KBM-7 (cell line): ENCODE results near the gene COA8.

Experiments used
- DNase-seq: peaks from one replicate; pipeline ENCODE4 v3.0.0-alpha.2; 2015
- in situ Hi-C: fragments of 300-500 bp; cut with MboI; formaldehyde crosslinking; loops from 2 replicates; pipeline ENCODE4 v1.14.3; 2020; ENCODE audit warnings: low sequenced_read_pairs, low pct_unique_long_range_greater_than_20kb, mixed read lengths

The COA8 gene

GRCh38 chr14:103545915-103546651 lies 16.7 kb upstream of the COA8 start:
- in situ Hi-C loops, result no loop called here
- no peak for DNase-seq

DNA sequence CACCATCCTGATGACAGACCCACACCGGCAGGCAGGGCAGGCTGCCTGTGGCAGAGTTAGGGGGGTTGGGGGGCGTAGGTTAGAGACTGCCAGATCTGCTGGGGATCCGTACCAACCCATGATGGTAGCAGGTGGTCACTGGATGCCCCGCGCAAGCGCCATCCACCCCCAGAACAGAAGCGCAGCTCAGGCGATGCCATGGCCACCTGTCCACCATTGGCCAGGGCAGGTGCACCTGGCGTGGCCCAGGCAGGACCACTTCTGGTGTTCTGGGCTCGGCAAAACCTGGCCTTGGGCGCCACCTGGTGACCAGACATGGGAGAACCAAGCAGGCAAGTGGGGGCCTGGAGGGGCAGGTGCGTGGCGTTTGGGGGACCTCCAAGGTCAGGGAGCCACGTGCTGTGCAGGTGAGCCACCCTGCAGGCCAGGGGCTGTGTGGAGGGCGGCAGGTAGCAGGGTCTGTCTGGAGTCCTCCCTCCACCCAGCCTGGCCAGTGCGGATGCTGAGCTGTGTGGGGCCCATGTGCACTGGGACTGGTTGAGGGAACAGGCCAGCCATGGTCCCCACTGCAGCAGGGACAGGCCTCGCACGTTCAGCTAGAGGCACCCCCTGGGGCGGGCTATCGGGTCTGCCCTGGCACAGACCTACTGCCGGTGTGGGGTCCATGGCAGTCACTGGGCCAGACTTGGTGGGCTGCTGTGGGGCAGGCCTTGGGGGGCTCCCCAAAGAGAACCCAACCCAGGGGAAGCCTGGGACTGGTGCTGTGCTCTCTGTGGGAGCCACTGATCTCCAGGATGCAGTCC lies 15.9 kb upstream of the COA8 start:
- peak; percentile 62 for DNase-seq
- in situ Hi-C loops, result no loop called here

DNA sequence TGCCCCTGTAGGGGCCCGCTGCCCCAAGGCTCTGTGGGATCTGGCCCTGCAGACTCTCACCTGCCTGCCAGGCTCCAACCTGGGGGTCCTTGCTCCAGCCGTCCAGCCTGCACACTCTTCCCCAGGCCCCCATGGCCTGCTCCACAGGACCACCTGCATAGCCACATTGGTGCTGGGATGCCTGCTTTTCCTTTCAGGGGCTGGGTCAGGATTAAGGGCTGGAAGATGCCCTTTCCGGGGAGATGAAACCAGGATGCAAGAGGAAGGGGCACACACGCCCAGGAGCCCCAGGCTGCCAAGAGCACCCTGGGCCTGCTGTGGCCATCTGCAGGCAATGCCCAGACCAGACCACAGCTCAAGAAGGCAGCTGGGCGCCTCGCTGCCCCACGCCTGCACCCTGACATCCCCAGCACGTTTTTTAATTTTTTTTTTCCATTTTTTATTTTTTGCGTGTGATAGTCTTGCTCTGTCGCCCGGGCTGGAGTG lies 15.3 kb upstream of the COA8 start:
- DNase-seq, result no peak
- in situ Hi-C loops, result no loop called here

- DNase-seq, result no peak
- in situ Hi-C loops, result no loop called here
Measured at GRCh38 chr14:103547941-103548462, 14.8 kb upstream of the COA8 start.

DNA sequence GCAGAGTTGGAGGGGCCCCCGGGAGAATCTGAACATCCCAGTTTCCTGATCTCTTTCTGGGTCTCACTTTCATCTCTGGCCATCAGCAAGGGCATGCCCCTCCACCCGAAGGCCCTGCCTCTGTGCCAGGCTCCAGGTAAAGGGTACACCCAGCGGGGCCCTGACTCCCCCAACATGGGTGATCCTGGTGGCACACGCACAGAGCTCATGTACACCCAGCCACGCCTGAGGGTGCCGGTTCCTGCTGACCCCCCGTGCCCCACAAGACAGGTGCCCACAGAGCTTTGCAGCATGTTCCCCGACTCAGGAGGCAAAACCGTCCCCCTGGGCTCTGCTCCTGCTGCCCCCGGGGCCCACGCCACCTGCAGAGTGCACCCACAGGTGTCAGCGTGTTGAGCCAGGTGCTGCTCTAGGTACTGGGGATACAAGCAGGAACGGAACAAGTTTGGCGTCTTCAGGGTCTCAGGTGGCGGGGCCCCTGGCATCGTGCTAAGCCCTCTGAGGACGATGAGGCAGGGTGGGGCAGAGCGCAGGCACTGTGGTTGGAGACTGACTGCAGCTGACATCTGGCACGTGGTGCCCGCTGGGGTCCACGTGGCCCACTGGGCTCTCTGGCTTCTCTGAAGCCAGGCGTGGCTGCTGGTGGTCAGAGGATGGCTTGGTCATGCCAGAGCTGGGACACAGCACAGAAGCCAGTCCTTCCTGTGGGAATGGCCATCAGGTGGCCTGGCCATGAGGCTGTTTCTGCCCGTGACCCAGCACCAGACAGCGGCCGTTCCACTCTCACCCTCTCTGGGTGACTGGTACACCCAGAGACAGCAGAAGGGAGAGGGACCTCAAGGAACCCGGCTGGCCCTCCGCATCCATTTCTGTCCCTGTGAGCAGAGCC lies 14.1 kb upstream of the COA8 start:
- DNase-seq, result no peak
- in situ Hi-C loops, result no loop called here

DNA sequence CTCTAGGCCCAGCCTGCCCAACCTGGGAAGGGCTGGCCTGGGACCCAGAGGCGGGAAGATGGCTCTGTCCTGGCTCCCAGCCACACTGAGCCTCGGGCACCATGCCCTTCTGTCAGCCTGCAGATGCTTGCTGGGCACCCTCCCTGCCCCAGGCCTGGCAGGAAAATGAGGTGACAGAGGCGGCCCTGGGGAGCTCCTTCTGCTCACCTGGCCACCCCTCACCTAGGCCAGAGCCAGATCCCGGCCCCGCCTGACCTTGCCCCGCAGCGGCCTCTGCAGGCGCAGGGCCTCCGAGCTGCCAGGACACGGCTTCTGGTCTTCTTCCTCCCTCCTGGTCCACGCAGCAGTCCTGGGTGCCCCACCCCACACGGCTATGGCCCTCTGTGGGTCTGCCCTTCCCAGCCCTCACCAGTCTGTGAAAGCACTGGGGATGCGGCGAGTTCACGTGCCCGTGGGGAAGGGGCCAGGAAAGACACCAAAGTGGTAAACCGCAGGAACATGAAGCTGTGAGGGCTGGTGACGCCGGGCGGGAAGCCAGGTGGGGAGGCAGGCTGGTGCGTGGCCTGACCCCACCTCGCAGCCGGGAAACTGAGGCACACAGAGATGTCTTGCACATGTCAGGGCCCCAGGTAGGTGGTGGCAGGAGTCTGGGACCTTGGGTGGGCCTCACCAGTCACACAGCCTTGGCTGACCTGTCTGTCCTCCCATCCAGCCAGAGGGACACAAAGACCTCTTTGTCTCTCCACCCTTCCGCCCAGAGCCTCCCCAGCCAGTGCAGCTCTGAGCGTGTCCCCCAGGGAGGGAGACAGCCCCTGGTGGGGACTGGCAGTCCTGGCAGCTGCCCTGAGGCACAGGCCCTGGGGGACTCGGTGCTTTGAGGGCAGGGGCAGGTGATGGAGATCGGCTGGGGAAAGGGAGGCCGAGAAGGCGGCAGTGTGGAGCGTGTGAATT lies 13.1 kb upstream of the COA8 start:
- in situ Hi-C loops, result no loop called here
- DNase-seq, result no peak

DNA sequence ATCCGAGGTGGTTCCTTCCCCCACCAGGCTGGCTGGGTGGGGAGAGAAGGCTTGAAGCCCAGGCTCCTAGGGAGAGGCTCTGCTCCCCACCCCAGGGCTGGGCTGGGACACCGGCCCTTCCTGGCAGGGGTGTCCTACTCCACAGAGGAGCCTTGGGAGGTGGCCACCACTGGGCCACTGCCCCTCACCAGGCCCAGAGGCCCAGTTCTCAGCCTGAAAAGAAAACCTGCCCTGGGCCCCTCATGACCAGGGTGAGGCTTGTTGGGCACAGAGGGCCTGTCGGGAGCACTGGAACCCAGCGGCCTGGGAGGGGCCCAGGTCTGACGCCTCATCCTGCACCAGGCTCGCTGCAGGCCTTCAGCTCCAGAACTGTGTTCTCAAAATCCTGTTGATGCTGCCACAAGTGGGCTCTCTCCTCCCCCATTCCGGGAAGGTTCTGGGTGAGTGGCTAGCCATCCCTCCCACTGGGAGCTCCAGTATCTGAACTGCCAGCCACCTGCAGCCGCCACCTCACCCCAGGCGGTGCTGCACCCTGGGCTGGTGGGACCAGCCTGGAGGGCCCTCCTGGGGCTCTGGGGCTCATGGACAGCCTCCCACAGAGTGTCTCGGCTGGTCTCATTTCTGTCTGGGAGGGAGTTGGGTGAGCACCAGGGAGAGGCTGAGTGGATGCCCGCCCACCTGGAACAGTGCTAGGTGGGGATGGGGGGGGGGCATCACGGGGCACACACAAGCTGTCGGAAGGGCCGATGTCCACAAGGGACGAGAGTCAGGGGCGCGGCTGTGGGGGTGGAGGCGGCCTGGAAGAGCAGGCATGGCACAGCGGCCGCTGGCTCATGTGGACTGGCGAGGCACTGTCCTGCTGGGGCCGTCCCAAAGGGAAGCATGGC lies 12.1 kb upstream of the COA8 start:
- no peak for DNase-seq
- in situ Hi-C loops, result no loop called here

DNA sequence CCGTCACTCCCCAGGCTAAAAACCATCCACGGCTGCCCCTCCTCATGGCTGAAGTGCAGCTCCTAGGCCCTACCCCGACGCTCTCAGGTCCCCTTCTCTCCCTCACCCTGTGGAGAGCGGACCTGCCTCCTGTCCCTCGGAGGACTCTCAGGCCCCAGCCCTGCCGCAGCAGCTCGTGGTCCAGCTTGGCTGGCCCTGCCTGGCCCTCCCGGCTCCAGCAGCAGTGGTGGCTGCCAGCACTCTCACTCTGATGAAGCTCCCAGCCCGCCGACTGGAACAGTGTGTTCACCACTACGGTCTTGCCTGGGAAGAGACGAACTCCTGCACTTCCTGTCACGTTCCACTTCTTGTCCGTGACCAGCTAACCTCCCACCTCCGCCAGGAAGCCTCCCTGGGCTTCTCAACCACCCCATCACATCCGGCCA lies 11.4 kb upstream of the COA8 start:
- DNase-seq, result no peak
- in situ Hi-C loops, result no loop called here

- in situ Hi-C loops, result no loop called here
- no peak for DNase-seq
Measured at GRCh38 chr14:103552011-103552845, 10.5 kb upstream of the COA8 start.

- no peak for DNase-seq
- in situ Hi-C loops, result no loop called here
Measured at GRCh38 chr14:103552846-103553210, 9.9 kb upstream of the COA8 start.

GRCh38 chr14:103555559-103556337 lies 7.0 kb upstream of the COA8 start:
- in situ Hi-C loops, result no loop called here
- DNase-seq, result no peak

DNA sequence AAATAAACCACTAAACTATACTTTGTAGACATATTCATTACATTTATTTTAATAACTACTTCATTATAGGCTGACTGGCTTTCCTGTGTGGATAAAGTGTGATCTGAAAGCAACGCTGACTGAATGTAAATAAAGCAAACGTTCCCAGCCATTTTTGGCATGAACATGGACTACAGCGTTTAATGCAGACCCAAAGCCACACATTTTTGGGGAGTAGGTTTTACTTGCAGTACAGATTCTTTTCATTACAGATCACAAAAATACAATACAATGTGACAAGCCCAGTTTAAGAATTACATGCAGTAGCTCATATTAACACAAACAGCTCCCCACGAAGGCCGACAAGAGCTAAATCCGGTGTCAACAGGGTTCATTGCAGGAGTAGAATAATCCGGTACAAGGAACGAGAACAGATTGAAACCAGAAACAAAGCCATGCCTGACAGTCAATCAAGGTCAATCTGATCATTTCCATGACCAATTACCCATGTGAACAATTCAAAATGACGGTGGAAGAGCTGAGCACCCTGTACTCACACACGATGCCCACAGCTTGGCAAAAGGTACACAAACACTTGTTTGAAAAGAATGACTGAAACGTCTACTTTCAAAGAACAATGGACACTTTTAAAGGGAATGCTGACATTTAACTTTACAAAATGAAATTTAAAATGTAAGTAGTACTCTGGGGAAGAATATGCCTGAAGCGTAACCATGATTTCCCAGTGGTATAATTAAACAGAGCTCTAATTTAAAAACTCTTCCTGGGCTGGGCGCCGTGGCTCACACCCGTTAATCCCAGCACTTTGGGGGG lies 5.6 kb upstream of the COA8 start:
- DNase-seq, result no peak

DNA sequence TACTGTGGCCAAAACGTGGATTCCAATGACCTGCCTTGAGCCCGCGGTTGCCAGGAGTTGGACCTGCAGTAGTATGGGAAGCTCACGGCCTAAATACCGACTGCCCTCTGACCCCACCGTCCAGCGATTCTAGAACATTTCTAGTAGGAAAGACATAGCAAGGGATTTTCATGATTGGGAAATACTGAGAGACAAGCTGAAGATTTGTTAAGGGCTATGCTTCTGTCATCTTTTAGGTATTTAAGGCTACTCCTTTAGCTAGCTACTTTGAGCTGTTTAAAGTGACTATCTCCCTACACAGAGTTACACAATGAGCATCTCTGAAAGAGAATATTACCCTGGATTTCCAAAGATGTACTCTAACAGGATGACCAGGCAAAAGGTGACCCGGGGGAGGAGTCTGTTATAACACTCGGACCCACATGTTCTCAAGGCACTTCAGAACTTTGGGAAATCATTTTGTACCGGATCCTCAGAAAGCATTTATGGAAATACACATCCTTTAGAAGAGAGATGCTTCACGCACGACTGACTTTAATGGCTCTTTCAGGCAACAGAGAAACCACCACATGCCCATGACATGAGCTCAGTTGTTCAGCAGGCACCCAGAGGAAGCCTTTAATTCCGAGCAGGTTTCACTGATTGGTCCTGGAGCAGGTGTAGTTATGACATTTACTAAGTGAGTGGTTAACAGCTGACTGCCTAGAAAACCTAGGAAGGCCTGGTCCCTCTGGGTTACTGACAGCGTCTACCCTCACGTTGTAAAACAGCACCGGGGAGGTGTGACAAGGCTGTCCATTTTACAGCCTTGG lies 4.5 kb upstream of the COA8 start:
- in situ Hi-C loops, result no loop called here
- DNase-seq, result peak; percentile 75

More for the DNA sequence above, 5.6 kb upstream of the COA8 start:
- in situ Hi-C loops, result no loop called here

DNA sequence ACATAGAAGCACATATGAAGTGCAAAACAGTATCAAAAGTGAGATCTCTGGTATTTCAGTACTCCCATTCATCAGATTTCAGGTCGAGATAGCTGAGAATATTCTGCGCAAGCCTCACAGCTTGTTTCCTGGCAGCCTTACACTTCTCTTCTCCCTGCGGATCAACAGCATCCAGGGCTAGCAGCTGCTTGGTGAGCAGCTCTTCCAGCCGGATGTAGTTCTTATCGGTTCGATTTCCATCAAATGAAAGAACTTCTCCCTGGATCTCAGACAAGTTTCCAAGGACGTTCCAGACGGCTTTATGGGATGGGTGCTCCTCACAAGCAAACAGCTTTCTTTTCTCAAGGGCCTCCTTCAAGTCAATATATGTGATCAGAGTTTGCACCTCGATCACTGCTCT lies 3.0 kb upstream of the COA8 start:
- in situ Hi-C loops, result no loop called here
- no peak for DNase-seq
